CD4-positive, alpha-beta T cell treated with Interleukin-4 for 4 hours (primary cell): Measurements from ENCODE around the gene ADCY3.

ENCODE experiments used
- DNase-seq: peaks from one replicate; pipeline ENCODE4 v3.0.0-alpha.2; 2020

ADCY3 gene

DNA sequence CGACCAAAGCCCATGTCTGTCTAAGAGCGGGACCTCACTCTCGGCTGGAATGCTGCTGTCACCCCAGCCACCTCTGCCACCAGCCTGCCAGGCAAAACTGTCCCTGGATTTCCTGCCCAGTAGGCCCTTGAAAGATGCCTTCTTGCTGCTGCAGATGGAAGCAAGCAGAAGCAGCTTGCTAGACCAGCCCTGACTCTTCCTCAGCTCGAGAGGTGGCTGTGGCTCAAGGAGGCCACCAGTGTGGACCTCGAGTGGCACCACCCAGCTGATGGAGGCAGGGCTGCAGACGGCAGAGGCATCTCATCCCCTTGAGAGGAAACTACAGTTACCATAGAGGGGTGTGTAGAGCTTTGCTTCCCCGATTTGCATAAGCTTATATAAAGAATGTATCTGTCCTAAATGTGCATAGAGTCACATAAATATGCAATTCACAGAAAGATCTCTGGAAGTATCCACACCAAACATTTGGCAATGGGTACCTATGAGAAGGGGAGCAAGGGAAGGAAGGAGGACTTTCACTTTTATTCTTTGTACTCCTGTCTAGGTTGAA is 20.6 kb downstream of the ADCY3 start:
- DNase-seq: no peak

DNA sequence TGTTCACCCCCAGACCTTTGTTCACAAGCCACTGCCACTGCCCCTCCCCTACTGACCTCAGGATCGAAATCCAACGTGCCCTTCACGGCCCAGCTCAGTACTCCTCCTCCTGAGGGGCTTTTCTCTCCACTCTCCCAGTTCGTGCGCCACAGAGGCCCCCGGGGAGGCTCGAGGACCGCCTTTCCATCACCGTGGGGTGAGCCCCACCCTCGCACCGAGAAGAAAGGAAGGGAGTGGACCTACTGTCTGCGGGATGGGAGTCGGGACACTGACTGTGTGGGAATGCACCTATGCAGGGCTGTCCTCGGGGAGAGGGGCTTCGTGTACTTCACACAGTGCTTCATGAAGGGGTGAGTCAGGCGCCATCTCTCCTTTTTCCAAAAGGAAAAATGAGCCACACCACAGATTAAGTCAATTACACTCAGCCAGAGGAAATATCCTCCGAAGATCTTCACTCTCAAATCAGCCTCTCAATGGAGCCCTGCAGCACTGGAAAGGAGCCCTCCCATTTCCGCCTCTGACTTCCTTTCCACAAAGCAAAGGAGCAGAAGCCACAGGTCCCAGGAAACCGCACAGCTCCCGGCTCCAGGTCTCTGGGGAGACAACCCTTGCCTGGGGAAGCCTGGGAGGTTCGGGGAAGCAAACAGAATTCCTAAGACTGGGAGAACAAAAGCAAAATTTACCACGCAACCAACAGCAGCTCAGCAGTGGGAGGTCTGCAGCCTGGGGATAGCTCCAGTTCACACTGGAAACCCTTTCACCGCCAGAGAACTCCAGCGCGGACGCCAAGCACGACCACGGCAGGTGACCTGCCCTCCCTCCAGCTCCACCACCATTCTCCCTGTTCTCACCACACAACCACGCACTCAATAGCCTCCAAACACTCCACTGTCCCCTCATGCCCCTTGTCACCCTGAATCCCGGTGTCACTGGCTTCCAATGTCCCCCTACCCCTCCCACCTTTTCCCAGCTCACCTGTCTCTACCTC is 21.6 kb downstream of the ADCY3 start:
- DNase-seq: no peak

GRCh38 chr2:24894750-24895149 is 25.3 kb downstream of the ADCY3 start:
- DNase-seq: no peak

DNA sequence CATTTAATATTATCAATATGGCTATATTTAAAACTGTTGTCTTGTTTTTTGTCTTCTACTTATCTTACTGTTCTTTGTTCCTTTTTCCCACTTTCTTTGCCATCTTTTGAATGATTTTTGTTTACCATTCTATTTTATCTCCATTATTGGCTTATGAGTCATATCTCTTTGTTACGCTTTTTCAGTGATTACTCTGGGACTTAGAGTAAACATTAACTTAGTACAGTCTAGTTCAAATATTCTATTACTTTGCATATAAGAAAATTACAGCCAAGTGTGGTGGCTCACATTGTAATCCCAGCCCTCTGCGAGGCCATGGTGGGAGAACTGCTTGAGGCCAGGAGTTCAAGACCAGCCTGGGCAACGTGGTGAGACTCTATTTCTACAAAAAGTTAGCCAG is 26.1 kb downstream of the ADCY3 start:
- no peak for DNase-seq

DNA sequence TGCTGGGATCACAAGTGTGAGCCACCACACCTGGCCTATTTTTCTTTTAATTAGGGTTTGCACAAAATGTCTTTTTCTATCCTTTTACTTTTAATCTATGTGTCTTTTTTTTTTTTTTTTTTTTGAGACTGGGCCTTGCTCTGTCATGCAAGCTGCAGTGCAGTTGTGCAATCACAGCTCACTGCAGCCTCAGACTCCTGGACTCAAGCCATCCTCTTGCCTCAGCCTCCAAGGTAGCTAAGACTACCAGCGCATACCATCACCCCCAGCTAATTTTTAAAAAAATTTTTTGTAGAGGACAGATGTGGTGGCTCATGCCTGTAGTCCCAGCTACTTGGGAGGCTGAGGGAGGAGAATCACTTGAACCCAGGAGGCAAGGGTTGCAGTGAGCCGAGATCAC is 27.1 kb downstream of the ADCY3 start:
- no peak for DNase-seq

DNA sequence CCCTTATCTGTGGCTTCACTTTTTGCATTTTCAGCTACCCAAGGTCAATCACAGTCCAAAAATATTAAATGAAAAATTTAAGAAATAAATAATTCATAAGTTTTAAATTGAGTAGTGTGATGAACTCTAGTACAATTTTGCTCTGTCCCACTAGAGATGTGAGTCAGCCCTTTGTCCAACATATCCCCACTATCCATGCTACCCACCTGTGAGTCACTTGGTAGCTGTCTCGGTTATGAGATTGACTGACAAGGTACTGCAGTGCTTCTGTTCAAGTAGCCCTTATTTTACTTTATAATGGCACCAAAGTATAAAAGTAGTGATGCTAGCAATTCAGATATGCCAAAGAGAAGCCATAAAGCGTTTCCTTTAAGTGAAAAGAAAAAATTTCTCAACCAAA is 28.8 kb downstream of the ADCY3 start:
- no peak for DNase-seq

DNA sequence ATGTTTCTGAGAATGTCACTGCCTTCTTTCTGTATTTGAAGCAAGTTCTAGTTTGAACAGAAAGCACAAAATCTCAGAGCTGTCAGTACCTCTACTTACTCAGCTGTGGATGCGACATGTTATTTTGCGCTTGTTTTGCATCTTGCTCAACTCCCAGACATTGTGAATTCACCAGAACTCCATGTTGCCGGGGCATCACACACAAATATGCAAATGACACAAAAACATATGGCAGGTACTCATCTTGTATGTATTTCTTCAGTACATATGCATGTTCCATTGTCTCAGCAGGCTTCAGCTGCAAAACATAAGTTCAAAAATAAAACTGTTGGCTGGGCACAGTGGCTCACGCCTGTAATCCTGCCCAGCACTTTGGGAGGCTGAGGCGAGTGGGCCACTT is 30.8 kb downstream of the ADCY3 start:
- no peak for DNase-seq

GRCh38 chr2:24888177-24888576 is 31.9 kb downstream of the ADCY3 start:
- DNase-seq: no peak

DNA sequence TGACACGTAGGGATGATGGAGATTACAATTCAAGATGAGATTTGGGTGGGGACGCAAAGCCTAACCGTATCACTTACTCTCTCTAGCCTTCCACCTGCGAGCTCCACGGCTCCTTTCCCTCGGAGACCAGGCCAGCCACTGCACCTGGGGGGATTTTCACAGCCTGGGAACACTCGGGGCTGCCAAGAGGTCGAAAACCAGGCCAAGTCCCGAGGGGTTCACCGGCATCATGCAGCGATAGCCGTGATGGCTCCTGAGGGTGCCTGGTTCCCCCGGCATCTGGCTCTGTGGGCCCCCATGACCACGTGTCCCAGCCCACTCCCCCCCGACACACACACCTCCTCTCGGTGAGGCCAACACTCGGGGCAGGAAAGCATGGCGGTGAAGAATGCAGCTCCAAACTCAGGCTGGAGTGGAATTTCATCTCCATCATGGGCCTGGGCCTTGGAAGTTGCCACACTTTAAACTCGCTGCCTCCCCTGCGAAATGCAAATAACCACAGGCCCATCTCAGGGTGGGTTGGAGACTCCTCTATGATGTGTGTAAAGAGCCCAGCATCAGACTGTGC is 32.6 kb downstream of the ADCY3 start:
- no peak for DNase-seq

GRCh38 chr2:24886691-24887304 is 33.2 kb downstream of the ADCY3 start:
- no peak for DNase-seq

- no peak for DNase-seq
These were observed 33.9 kb downstream of the ADCY3 start for GRCh38 chr2:24886126-24886501.

DNA sequence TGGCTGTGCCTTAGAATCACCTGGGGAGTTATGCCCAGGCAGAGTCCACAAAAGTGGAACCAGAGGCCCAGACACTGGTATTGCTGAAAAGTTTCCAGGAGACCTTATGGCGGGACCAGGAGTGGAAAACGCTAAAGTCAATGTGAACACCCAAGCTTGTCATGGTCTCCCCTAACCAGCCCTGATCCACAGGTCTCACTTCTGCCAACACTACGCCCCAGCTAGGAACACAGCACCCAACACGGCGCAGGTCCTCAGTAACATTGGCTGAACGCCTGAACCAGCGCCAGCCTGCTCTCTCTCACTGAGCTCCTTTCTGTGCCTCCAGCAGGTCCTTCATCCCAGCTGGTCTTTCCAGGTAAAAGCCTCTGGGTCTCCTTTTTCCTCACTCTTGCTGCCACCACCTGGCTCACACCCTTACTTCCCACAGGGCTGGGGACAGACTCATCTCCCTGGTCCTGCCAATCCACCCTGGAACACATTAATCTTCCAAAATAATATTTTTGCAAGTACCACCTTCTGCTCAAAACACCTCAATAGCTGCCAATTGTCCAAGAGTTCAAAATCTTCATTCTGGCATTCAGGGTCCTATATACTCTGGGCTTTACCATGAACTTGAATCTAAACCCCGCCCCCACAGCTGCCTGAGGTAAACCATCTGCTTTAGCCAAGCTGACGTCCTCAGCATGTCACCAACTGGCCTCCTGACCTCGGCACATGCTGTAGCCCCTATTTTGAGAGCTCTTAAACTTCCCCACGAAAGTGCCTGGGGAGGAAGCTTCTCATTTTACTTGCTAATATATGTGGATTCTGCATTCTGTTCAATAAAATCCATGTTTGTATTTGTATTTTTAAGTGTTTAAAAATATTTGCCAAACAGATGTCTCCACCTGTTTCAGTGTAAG is 34.6 kb downstream of the ADCY3 start:
- no peak for DNase-seq

DNA sequence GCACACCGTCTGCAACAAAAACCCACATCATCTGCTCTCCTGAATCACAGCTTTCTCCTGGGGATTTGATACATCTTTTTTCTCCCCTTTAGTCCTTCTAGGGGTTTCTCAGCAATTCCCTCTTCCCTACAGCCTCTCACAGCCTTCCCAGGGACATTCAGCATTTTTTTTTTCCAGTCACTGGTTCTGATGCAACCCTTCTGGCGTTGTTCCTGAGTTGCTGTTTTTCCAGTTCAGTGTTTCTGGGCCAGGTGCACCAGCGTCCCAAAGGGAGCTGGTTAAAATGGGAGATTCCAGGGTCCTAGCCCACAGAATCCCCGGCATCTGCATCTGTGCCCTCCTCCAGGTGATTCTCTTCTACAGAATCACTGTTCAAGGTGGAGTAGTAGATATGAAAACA is 36.1 kb downstream of the ADCY3 start:
- DNase-seq: no peak

- DNase-seq: no peak
These were observed 38.4 kb downstream of the ADCY3 start for GRCh38 chr2:24881623-24882022.

DNA sequence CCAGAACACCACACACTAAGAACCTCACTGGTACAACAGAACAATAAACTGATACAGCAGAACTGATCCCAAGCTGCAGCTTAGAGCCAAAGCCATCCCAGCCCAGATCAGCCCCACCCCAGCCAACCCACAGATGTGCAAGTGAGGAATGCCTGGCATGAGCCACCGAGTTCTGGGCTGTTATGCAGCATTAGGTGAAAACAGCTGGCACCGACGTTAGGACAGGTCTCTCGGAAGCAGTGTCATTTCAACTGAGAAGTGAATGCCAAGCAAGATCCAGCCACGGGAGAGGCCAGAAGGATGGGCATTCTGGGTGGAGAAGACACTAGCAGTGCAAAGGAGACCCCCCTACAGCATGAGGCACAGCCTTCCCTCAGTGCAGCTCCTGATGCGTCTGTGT is 38.9 kb downstream of the ADCY3 start:
- no peak for DNase-seq

- no peak for DNase-seq
These were observed 41.7 kb downstream of the ADCY3 start for GRCh38 chr2:24878341-24878740.

GRCh38 chr2:24877646-24878045 is 42.4 kb downstream of the ADCY3 start:
- DNase-seq: no peak

DNA sequence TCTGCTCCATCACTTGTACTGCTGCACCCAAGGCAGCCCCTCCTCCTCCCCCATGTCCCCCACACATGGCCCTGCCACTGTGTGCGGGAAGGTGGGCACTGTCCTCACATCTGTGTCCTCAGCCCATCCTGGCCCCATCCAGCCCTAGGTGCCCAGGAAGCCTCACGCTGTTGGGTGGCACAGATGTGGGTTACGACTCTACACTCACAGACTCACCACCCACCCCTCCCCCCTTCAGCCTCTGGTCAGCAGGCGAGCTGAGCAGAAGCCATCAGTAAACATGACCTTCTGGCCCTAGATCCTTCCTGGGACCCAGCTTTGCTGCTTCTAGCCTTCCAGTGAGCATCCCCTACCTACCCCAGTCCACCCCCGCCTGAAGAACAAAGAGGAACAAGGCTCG is 43.0 kb downstream of the ADCY3 start:
- no peak for DNase-seq

DNA sequence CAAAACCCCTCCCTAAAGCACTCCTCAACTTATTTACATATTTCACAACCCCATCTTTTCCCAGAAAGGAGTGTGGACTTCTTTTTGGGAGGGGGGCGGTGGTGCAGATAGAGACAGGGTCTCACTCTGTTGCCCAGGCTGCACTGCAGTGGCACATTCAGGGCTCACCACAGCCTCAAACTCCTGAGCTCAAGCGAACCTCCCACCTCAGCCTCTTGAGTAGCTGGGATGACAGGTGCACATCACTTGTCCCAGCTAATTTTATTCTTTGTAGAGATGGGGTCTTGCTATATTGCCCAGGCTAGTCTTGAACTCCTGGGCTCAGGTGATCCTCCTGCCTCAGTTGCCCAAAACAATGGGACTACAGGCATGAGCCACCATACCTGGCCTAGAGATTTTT is 44.1 kb downstream of the ADCY3 start:
- DNase-seq: no peak

- no peak for DNase-seq
These were observed 44.8 kb downstream of the ADCY3 start for GRCh38 chr2:24875272-24875671.

DNA sequence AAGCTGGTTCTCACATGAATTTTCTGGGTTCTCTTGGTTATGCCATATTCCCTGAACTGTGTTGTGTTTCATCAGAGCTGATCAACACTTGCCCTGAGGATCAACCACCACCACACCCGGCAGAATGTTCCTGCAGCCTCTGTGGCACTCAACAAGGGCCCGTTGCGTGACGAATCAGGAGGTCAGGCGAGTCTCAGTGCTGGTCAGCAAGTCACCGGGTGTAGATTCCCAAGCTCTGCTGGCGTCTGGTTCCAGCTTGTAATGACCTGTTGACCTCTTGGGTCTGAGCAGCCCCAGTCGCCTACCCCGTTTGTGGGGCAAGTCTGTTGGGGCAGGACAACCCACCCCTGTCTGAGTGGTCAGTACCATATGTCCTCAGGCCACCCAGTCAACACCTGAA is 46.0 kb downstream of the ADCY3 start:
- DNase-seq: no peak

DNA sequence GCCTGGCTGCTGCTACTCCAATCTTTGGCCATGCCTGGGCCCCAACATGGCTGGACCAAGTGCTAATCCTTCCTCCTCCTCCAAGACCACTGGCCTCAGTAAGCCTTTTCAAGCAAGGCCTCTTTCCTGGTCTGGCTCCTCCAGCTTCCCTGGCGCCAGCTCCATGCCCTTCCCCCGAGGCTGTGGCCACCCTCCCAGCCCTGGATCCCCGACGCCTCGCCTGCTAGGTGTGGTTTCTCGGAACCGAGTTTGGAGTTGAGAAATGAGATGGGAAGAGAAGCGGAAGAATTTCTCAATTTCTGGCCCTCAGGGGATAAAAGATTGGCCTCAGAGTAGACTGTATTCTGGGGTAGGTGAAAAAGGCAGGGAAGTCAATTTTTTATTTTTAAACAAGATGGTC is 46.4 kb downstream of the ADCY3 start:
- DNase-seq: no peak
